HG03139 (cell line): ENCODE measurements around the gene FAM156B.
"Not testable (repeated sequence)": the region's sequence is repeated elsewhere in the genome, so short reads cannot be mapped to it uniquely, and the experiment has no call there.

Experiments used
- ATAC-seq: cut with Tn5 transposase; IDR thresholded peaks from one replicate; pipeline ENCODE4 v1.9.1; 2021; ENCODE audit not compliant: unreplicated experiment

FAM156B gene

DNA sequence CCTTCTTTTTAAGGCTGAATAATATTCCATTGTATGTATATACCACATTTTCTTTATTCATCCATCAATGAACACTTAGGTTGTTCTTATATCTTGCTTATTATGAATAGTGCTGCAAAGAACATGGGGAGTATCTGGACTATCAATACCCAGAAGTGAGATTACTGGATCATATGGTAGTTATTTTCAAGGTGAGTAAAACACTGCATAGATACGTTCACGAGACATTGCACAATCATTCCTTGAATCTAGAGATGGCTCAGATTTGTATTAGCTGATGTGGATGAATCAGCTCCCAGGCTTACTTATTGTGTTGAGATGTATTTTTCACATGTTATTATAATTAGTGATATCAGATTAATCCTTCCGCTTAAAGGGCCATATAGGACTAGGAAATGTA lies 17.6 kb downstream of the FAM156B start:
- ATAC-seq: not testable (repeated sequence)

- ATAC-seq: peak; percentile 42
Observed at GRCh38 chrX:52923781-52924241, 26.7 kb downstream of the FAM156B start.

DNA sequence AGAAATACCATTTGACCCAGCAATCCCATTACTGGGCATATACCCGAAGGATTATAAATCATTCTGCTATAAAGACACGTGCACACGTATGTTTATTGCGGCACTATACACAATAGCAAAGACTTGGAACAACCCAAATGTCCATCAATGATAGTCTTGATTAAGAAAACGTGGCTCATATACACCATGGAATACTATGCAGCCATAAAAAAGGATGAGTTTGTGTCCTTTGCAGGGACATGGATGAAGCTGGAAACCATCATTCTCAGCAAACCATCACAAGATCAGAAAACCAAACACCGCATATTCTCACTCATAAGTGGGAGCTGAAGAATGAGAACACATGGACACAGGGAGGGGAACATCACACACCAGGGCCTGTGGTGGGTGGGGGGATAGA lies 33.1 kb downstream of the FAM156B start:
- ATAC-seq: not testable (repeated sequence)

DNA sequence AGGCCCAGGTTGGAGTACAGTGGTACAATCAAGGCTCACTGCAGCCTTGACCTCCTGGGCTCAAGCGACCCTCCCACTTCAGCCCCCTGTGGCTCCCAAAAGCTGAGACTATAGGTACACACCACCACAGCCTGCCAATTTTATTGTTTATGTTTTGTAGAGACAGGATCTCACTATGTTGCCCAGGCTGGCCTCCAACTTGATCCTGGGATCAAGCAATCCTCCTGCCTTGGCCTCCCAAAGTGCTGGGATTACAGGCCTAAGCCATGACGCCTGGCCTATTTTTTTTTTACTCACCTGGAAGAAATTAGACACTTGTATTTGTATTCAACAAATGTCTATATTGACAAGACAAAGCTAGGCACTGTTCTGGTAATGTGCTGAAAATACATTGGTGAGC lies 36.1 kb downstream of the FAM156B start:
- ATAC-seq: no peak

DNA sequence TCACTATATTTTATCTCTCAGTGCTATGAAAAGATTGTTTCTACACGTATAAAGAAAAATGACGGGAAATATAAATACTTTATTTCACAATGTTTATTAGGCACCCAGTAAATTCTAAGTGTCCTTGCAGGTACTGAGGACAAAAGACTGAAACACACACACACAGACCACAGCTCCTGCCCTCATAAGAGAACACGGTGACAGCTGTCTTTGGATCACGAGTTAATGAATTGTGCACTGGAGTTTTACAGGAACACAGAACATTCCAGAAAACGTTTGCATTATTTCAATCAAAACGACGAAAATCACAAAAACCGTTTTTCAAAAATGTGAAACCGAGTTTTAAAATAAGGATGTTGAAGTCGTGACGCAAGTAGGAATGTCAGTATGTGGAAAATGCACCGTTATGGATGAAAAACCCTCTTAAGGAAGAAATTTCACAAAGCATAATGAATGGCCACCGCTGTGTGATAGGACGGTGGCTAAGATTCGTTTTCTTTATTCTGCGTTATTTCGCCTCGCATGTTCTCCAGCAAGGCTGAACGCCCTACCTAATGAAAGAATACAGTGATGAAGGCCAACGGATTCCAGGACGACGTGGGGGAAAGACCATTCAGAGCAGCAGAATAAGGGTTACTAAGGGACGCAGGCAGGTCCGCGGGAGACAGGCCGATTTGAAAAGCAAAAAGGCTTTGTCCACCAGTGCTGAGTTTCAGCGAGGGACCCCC lies 37.0 kb downstream of the FAM156B start:
- ATAC-seq: no peak

DNA sequence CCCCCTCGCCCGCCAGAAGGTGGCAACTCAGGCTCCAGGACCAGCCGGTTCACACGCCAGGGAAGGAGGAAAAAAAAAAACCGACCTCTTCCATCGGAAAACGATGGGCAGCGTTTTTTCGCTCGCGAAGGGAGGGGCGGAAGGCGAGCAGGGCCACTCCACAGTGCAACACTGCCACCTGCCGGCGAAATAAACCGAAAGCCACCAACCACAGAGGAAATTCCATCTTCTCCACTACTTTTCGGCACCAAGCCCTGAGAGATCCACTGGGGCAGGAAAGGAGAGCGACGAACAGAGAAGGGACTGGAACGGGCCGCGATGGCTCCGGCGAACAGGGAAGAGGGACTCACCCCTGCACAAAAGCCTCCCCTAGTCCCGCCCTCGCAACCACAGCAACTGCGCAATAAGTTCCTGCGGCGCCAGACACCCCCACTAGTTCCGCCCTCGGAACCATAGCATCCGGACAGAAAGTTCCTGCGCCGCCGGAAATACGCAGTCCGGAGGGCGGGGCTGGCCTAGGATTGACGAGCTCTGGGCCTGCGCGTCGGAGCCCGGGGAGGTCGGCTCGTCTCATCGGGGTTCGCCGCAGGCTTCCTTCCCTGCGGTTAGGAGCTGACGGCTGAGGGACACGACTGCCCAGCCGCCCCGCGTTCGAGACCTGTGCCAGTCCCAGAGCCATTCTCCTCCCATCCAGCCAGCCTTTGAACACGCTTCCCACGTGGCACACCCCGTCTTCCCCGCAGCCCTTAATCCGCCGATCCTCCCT lies 37.8 kb downstream of the FAM156B start:
- peak; percentile 83 for ATAC-seq

- not testable (repeated sequence) for ATAC-seq
Observed at GRCh38 chrX:52935470-52935784, 38.3 kb downstream of the FAM156B start.

DNA sequence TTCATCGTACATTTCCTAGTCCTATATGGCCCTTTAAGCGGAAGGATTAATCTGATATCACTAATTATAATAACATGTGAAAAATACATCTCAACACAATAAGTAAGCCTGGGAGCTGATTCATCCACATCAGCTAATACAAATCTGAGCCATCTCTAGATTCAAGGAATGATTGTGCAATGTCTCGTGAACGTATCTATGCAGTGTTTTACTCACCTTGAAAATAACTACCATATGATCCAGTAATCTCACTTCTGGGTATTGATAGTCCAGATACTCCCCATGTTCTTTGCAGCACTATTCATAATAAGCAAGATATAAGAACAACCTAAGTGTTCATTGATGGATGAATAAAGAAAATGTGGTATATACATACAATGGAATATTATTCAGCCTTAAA lies 43.6 kb downstream of the FAM156B start:
- ATAC-seq: not testable (repeated sequence)

DNA sequence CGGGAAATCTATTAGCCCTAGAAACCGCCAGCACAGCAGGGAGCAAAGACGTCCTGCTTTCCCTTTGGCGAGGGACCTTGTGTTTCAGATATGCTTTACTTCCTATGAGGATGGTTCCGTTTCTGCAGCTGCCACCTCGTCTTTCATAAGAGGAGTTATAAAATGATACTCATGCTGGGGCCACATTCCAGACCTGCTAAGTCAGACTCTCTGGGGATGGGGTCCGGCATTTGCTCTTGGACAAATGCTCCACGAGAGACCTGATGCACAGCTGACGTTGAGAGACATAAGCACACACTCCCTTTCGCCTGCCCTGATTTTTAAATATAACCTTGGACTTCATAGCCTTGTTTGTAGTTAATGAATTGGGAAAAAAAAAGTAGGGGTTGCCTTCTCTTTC lies 44.6 kb downstream of the FAM156B start:
- ATAC-seq: not testable (repeated sequence)

DNA sequence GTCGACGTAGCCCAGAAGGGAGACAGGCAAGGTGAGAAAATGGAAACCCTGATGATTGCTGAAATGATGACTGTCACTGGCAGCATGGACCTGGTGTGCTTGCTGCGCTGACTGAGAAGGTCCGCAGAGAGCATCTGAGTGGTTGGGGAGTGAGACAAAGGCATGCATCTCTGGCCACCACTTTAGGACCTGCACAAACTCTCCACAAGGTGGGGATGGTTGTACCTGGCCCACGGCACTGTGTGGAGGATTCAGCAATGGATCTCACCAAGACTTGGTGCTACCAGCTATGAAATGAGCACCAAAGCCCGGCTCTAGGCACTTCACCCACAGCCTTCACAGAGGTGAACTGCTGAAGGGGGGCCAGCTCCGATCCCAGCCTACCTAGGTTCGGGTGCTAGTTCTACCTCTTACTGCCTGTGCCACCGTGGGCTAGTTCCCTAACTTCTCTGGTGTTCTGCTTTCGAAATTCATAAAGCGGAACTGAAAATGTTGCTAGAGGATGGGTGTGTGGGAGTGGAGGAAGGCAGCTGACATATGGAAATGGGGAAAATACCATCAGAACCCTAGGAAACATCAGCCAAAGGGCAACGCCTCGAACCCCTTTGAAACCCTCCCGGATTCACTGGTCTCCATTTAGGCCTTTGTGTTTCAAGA lies 48.8 kb downstream of the FAM156B start:
- not testable (repeated sequence) for ATAC-seq

DNA sequence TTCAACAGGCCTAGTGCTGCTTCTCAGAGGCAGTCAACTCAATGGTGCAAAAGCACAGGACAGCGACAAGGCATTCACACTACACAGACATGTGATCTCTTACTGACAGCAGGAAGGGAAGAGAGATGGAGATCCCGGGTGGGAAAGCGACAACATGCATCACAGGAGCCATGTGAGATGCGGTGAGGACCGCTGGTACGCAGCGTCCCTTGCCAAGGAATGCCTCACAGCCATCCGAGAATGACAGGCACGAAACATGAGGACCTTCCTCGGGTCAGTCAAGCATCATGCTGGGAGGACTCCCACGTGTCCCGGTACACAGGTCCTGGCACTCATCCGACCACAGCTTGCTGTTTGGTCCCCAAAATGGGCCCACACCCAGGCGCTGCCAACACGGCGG lies 50.4 kb downstream of the FAM156B start:
- ATAC-seq: not testable (repeated sequence)

- ATAC-seq: not testable (repeated sequence)
Observed at GRCh38 chrX:52948265-52948664, 51.1 kb downstream of the FAM156B start.

GRCh38 chrX:52949325-52949724 lies 52.2 kb downstream of the FAM156B start:
- not testable (repeated sequence) for ATAC-seq

DNA sequence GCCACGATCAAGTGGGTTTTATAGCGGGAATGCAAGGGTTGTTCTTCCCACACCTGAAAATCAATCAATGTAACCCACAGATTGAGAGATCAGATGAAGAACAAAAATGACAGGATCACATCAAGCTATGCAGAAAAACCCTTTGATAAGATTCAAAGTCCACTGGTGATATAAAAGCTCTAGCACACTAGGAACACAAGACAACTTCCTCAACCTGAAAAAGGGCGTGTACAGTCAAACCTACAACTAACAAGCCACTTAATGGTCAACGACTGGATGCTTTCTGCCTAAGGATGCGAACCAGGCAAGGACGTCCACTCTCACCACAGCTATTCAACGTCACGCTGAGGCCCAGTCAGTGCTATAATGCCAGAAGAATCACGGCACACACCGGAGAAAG lies 52.8 kb downstream of the FAM156B start:
- not testable (repeated sequence) for ATAC-seq
